Kidney glomerular epithelial cell (primary cell): ENCODE data around the gene OXSR1.
"Not testable (repeated sequence)": the region's sequence is repeated elsewhere in the genome, so short reads cannot be mapped to it uniquely, and the experiment has no call there.

Source experiments
- DNase-seq: peaks from one replicate; lab custom pipeline; 2025; lab: John Stamatoyannopoulos, UW

OXSR1 gene

DNA sequence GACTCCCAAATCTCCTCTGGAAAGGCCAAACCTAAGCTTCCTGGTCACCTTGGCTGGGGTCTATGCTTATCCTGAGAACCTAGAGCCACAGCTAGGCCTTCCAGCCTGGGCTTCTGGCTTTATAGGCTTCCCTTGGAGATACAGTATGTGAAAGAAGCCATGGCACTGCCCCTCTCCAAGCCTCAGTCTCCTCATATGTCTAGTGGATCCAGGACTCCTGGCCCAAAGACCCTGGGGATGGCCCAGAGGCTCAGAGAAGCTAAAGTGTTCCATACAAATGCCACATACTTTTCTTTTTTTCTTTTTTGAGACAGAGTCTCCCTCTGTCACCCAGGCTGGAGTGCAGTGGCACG, 37.1 kb upstream of the OXSR1 start:
- no peak for DNase-seq

DNA sequence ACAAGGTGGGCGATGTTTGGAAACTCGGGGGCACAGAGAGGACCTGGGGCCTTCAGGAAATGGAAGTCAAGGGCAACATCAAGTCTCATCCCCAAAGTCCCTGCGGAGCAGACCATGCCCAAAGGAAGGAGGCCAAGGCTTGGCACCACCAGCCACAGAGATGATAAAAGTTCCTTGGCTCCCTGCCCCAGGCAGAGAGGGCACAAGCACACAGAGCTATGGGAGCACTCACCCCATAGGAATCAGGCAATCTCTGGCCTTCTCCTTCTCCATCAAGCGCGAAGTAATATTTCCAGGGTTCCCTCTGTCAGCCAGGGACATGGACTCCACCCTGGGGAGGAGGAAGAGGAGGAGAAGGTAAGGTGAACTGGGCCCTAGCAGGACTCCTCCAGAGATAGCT, 36.3 kb upstream of the OXSR1 start:
- no peak for DNase-seq

DNA sequence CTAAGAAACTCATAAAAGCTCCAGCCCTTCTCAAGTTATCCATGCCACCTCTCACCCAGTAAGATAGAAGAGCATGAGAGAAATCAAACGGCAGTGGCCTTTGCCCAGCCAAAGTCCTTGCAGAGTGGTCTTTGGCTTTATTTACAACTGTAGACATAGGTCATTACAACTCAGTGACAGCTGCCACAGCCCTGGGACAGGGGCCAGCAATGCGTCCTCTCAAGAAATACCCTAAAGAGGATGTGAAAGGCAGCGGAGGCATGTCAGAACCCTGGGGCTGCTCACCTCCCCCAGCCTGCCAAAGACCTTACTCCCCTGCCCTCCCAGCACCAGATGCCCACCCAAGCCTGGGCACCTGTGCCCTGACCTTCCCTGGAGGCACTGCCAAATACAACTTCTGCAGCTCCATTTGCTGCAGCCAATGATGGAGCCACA, 34.7 kb upstream of the OXSR1 start:
- no peak for DNase-seq

DNA sequence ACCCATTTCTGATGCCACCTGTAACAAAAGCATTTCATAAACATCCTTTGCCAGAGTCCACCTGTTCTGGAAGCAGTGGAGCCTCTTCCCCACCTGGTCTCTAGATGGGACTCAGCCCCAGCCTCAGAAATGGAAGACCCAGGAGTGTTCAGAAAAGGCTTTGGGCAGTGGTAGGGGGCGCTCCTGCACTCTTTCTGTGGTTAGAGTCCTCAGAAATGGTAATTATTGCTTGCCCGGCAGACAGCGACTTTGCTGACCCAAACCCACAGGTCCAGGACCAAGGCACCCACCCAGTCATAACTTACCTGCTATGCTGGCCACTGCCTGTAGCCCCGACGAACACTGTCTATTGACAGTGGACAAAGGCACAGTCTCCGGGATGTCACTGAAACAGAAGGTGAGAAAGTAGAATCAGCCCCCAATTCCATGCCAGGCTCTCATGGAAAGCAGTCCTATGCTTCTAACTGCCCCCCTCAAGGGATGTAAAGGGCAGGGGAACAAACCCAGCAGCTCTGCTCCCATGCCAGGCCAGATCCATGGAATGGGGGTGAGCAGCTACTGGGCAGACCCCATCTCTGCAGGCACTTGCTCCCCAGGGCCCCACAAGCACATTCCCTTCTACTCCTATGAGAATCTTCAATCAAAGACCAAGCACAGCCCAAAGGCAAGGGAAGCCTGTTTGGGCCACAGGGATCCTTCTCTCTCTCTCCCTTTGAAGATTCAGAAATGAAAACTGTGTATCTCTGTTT, 33.5 kb upstream of the OXSR1 start:
- DNase-seq: no peak

DNA sequence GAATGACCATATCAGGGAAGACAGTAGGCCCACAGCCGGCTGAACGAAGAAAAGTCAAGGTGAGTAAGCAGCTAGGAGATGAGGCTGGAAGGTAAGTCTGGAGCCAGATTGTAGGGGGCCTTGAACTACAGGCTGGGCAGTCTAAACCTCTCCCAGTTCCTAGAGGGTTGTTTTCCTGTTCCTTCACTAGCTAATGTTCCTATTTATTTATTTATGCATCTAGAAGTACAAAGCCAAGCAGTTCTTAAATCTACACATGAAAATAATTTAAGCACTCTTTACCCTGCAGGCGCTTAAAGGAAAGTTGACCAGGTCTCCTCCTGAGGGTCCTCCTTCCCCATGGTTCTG, 32.2 kb upstream of the OXSR1 start:
- no peak for DNase-seq

DNA sequence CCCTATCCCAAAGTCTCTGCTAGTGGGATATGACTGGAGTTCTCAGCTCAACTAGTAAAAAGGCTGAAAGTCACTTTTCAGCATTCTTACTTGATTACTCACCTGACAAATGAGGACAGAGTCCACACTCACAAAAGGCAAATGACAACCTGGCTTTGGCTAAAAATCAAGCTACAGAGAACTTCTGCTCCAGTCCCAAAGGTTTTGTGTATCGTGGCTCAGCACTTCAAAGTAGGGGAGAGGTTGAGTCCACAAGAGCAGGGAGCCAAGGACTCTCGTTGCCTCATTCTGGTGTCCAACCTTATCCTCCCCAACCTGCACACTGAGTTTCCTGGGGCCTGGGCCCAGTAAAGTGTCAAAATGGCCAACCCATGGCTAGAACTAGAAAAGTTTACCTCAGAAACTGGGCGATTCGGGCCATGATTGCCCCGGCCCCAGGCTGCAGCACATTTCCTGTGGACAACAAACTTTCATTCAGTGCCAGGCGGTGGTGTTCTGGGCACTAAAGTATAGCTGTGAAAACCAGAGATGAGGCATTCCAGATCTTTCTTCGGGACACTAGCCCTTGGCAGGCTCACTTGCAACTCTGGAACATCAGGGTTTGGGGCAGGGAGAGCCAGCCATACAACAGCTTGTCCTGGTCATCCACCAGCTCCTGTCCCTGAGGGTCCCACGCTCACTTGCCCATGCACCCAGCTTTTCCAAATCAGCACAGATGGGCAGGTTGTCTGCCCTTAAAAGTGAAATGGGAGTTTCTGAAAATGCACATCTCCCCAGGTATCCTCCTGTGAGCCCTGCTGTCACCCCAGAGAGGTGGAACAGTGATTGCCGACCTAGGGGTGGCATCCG, 31.6 kb upstream of the OXSR1 start:
- DNase-seq: no peak

DNA sequence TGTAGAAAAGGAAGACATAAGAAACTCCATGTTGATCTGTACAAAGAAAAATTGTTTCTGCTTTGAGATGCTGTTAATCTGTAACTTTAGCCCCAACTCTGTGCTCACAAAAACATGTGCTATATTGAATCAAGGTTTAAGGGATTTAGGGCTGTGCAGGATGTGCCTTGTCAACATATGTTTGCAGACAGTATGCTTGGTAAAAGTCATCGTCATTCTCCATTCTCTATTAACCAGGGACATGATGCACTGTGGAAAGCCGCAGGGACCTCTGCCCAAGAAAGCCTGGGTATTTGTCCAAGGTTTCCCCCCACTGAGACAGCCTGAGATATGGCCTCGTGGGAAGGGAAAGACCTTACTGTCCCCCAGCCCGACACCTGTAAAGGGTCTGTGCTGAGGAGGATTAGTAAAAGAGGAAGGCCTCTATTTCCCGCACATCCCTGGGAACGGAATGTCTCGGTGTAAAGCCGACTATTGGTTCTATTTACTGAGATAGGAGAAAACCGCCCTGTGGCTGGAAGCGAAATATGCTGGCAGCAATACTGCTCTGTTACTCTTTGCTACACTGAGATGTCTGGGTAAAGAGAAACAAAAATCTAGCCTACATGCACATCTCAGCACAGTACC, 30.7 kb upstream of the OXSR1 start:
- not testable (repeated sequence) for DNase-seq

DNA sequence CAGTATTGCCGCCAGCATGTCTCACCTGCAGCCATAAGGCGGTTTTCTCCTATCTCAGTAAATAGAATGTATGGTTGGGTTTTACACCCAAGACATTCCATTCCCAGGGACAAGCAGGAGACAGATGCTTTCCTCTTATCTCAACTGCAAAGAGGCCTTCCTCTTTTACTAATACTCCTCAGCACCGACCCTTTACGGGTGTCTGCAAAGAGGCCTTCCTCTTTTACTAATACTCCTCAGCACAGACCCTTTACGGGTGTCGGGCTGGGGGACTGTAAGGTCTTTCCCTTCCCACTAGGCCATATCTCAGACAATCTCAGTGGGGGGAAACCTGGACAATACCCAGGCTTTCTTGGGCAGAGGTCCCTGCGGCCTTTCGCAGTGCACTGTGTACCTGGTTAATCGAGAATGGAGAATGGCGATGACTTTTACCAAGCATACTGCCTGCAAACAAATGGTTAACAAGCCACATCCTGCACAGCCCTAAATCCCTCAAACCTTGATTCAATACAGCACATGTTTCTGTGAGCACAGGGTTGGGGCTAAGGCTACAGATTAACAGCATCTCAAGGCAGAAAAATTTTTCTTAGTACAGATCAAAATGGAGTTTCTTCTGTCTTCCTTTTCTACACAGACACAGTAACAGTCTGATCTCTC, 29.6 kb upstream of the OXSR1 start:
- not testable (repeated sequence) for DNase-seq

DNA sequence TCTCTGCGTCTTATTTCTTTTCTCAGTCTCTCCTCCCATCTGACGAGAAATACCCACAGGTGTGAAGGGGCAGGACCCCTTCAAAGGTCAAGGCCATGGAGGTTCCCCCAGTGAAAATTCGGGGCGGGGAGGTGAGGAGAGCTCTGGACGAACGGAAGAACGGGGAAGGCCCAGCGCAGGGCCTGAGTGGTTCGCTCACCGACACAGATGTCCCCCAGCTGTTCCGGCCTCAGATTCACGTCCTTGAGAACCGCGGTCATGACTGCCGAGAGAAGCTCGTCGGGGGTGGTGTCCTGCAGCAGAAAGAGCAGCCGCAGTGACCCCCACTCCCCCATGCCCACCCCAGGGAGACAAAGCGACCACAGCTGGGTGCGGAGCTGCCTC, 29.0 kb upstream of the OXSR1 start:
- no peak for DNase-seq

DNA sequence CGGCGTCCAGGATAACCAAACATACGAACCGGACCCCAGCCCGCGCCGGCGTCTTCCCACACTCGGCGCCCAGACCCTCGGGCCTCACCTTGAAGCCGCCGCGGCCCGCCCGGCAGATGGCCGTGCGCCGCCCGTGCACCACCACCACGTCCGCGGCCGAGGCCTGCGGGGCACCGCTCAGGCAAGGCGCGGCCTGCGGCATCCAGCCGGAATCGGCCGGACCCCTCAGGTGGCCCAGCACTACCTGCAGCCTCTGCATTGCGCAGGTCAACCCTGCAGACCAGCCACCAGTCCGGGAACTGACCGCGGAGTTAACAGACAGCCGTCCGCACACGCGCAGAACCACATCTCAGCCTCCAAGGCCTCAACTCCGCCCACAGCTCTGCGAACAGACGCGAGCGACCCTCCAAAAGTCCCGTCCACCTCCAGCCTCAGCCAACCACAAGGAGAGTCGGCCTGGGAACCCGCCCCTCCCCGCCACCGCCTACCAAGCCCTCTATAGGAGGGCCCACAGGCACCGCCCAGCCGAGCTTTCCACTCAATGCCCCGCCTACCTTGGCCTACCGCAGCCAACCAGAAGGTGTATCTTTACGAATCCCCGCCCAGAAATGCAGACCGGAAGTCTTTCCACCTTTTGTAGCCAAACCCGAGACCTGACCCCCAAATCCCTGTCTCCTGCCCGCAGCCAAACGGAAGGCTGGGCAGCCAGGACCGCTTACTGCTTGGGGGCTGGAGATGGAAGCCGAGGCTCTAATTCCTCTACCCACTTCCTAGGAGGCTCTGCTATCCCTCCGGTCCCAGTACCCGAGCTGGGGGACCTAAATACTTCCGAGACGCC, 28.3 kb upstream of the OXSR1 start, which contains the start of gene ACAA1:
Gene ACAA1, minus strand, starts transcription at position 351 of the 838 bp plus-strand sequence. Its CDS starts 92 bp downstream, at position 259.
- peak; percentile 100 for DNase-seq

DNA sequence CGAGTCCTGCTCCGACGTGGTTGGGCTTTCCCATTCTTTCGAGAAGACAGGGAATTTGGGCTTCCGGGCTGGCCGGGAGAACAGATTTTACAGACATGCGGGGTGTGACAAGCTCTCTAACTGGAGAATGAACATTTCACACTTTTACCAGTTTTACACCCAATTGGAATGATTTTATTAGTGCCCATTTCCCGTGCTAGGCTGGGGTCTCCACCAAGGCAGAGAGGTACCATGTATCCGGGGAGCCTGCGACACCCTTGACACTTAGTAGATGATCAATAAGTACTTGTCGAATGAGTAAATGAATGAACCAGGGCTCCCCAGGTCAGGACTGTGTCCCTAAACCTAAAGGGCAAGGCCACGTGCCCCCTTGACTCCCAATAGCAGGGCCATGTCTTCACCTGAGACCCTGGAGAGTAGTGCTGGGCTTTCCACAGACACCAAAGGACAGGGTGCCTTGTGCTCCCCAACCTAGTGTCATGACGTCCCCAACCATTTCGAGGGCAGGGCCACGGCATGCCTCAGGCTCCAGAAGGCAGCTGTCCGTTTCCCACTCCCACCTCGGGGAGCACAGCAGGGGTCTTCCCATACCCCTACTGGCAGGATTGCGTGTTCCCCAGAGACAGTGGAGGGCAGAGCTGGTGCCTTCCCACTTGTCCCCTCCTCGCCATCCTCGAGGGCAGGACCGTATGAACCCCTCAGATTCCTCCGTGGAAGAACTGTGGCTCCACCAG, 27.6 kb upstream of the OXSR1 start:
- no peak for DNase-seq

DNA sequence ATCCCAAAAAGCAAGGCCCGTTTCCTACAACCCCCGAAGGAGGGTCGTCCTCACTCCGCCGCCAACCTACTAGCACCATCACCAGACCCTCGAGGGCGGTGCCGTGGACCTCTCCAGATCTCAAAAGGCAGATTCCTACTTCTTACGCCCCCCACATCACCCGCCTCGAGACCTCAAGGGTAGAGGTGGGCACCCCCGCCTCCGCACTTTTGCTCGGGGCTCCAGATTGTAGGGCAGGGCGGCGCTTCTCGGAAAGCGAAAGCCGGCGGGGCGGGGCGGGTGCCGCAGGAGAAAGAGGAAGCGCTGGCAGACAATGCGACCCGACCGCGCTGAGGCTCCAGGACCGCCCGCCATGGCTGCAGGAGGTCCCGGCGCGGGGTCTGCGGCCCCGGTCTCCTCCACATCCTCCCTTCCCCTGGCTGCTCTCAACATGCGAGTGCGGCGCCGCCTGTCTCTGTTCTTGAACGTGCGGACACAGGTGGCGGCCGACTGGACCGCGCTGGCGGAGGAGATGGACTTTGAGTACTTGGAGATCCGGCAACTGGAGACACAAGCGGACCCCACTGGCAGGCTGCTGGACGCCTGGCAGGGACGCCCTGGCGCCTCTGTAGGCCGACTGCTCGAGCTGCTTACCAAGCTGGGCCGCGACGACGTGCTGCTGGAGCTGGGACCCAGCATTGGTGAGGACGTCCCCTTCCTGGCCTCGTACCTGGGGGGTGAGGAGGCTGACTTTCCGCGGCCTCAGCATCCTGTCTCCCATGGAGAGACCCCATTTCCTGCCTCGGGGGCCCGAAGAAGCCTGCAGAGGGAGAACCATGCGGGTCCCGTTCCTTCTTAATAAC, 26.8 kb upstream of the OXSR1 start, which contains the start of gene MYD88:
Gene MYD88, plus strand, starts transcription at position 313 of the 842 bp plus-strand sequence. Its CDS starts 40 bp downstream, at position 353.
- peak; percentile 34 for DNase-seq

DNA sequence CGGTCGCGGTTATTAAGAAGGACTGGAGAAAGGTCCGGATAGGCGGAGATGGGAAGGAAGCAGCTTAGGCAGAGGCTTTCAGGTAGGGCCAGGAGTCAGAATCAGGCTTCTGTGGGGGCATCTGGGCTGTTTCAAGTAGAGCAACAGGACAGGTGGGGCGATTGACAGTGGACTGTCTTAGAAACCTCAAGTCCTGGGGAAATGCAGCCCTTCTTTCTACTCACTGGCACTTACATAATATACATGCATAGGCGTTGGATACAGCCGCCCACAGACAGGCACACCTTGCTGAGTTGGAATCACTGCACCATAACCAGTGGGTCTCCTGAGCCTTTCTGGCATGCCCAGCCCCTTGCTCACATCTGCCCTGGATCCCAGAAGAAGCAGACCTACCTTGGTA, 26.1 kb upstream of the OXSR1 start:
- peak; percentile 40 for DNase-seq

DNA sequence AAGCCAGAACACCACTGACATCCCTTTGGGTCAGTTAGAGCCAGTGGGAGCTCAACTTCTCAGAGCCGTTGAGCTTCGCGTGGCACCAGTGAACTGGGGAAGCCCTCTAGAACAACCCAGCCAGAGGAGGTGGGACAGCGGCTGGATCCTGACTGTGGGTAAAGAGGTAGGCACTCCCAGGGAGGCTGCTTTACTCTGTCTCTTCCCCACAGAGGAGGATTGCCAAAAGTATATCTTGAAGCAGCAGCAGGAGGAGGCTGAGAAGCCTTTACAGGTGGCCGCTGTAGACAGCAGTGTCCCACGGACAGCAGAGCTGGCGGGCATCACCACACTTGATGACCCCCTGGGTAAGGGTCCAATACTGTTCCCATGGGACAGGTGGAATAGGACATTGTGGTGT, 25.7 kb upstream of the OXSR1 start:
- no peak for DNase-seq

DNA sequence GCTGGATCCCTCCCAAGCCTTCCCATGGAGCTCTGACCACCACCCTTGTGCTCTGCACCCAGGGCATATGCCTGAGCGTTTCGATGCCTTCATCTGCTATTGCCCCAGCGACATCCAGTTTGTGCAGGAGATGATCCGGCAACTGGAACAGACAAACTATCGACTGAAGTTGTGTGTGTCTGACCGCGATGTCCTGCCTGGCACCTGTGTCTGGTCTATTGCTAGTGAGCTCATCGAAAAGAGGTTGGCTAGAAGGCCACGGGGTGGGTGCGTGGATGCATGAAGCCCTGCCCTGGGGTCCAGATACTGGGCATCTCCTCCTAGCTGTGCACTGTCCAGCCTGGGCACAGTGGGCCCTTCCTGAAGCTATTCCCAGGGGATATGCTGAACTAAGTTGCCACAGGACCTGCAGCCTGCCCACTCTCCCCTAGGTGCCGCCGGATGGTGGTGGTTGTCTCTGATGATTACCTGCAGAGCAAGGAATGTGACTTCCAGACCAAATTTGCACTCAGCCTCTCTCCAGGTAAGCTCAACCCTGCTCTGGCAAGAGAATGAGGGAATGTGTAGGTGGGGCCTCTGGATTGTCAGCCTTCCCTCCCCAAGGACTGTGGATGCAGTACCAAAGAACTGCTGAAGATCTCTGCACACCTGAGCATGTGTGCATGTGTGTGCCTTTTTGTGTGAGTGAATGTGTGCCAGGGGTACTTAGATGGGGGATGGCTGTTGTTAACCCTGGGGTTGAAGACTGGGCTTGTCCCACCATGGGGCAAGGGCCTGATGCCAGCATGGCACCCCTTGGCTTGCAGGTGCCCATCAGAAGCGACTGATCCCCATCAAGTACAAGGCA, 24.8 kb upstream of the OXSR1 start:
- DNase-seq: no peak

DNA sequence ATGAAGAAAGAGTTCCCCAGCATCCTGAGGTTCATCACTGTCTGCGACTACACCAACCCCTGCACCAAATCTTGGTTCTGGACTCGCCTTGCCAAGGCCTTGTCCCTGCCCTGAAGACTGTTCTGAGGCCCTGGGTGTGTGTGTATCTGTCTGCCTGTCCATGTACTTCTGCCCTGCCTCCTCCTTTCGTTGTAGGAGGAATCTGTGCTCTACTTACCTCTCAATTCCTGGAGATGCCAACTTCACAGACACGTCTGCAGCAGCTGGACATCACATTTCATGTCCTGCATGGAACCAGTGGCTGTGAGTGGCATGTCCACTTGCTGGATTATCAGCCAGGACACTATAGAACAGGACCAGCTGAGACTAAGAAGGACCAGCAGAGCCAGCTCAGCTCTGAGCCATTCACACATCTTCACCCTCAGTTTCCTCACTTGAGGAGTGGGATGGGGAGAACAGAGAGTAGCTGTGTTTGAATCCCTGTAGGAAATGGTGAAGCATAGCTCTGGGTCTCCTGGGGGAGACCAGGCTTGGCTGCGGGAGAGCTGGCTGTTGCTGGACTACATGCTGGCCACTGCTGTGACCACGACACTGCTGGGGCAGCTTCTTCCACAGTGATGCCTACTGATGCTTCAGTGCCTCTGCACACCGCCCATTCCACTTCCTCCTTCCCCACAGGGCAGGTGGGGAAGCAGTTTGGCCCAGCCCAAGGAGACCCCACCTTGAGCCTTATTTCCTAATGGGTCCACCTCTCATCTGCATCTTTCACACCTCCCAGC, 24.0 kb upstream of the OXSR1 start:
- DNase-seq: no peak

DNA sequence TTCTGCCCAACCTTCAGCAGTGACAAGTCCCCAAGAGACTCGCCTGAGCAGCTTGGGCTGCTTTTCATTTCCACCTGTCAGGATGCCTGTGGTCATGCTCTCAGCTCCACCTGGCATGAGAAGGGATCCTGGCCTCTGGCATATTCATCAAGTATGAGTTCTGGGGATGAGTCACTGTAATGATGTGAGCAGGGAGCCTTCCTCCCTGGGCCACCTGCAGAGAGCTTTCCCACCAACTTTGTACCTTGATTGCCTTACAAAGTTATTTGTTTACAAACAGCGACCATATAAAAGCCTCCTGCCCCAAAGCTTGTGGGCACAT, 23.4 kb upstream of the OXSR1 start:
- DNase-seq: peak; percentile 37

DNA sequence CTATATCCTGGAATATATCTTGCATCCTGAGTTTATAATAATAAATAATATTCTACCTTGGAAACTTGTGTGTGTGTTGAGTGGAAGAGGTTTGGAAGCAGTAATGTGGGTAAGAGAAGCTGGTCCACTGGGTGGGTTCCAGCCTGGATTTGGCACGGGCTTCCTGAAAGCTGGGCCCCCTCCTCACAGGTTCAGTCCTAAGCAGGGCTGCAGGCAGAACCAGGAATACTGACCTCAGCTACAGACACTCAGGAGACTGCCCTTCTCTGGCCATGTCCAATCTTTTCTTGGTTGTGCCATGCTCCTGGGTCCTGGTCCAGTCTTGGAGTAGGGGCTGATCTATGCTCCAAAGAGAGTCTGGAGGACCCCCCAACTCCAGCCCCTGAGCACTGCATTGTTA, 22.4 kb upstream of the OXSR1 start:
- DNase-seq: no peak
